Sigmoid colon (tissue), 3 donors: ENCODE data around the gene PTPN3.

Source experiments
- POLR2A ChIP-seq, 2 donors: fragments of 450-650 bp; IDR thresholded peaks; one replicate each; pipeline ENCODE4 v1.6.1; 2016; ENCODE audit warnings: antibody characterized with exemption in 2 of 2, mild to moderate bottlenecking in 2 of 2, moderate library complexity in 2 of 2
- TF ChIP-seq, protein P1 (sequence below), 4 experiments: fragments of 450-650 bp in 3 of 4; fragments of 200-600 bp in 1 of 4; IDR thresholded peaks; one replicate each; pipeline ENCODE4 v1.5.1; 2016 to 2019; ENCODE audit warnings: antibody characterized with exemption in 4 of 4, mild to moderate bottlenecking in 3 of 4, moderate library complexity in 2 of 4

DNA sequence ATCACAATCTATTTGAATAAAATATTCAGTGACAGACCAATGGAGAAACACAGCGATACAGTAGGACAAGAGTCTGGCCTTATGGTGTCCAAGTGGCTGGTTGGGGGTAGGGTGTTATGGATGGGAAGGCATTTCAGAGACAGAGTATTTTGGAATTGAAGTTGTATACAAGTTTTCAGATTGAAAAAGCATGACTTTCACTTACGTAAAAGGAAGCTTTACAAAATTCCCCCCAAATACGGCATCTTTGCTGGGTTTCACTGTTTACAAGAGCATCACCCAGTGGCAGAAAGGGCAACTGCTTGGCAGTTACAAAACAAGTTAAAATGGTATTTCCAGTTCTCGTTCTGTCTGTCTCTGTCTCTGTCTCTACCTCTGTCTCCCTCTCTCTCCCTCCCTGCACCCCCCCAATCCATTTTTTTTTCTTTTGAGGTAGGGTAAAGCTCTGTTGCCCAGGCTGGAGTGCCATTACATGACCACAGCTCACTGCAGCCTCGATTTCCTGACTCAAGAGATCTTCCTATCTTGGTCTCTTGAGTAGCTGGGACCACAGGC lies 86.2 kb downstream of the PTPN3 start:
- TF ChIP-seq, protein P1, sequence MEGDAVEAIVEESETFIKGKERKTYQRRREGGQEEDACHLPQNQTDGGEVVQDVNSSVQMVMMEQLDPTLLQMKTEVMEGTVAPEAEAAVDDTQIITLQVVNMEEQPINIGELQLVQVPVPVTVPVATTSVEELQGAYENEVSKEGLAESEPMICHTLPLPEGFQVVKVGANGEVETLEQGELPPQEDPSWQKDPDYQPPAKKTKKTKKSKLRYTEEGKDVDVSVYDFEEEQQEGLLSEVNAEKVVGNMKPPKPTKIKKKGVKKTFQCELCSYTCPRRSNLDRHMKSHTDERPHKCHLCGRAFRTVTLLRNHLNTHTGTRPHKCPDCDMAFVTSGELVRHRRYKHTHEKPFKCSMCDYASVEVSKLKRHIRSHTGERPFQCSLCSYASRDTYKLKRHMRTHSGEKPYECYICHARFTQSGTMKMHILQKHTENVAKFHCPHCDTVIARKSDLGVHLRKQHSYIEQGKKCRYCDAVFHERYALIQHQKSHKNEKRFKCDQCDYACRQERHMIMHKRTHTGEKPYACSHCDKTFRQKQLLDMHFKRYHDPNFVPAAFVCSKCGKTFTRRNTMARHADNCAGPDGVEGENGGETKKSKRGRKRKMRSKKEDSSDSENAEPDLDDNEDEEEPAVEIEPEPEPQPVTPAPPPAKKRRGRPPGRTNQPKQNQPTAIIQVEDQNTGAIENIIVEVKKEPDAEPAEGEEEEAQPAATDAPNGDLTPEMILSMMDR (IDR thresholded peaks at IDR 0.05) = peak in 1 of 4 experiments; percentile 21
- TF ChIP-seq POLR2A (IDR thresholded peaks at IDR 0.05) = no peak
